Tibial nerve (tissue), 4 donors: Measurements from ENCODE around the gene TMEM14A. TPM values are rescaled to one million over a fixed set of nuclear protein-coding genes. Genes with fewer than 3 reads are reported as not detected.

ENCODE experiments used
- DNase-seq, 2 donors: peaks; one replicate each; pipeline ENCODE4 v3.0.0-alpha.2; 2019; ENCODE audit warnings: low spot score in 2 of 2
- H3K27ac ChIP-seq, 4 donors: fragments of 200-600 bp; sonication (generic) in 3 of 4; one replicate each; pipeline ENCODE4 v1.5.1; 2017 to 2019; ENCODE audit warnings: mild to moderate bottlenecking in 1 of 4
- H3K27me3 ChIP-seq, 2 donors: fragments of 200-600 bp; sonication (generic) in 1 of 2; one replicate each; pipeline versions ENCODE4 v1.5.1 to v1.6.0; 2017 to 2019
- H3K36me3 ChIP-seq, 3 donors: fragments of 200-600 bp; sonication (generic); one replicate each; pipeline ENCODE4 v1.5.1; 2018 to 2019
- H3K4me1 ChIP-seq, 4 donors: fragments of 200-600 bp; sonication (generic) in 3 of 4; one replicate each; pipeline ENCODE4 v1.5.1; 2017 to 2019
- H3K4me3 ChIP-seq, 4 donors: fragments of 200-600 bp; sonication (generic) in 3 of 4; one replicate each; pipeline ENCODE4 v1.5.1; 2017 to 2019; ENCODE audit warnings: mild to moderate bottlenecking in 1 of 4, moderate library complexity in 1 of 4
- H3K9me3 ChIP-seq, 4 donors: fragments of 200-600 bp; sonication (generic) in 3 of 4; one replicate each; pipeline ENCODE4 v1.5.1; 2017 to 2019
- CTCF ChIP-seq, 5 experiments: fragments of 200-600 bp in 3 of 5; fragments of 450-650 bp in 2 of 5; sonication (generic) in 3 of 5; IDR thresholded peaks; one replicate each; pipeline ENCODE4 v1.5.1; 2016 to 2019; ENCODE audit warnings: antibody characterized with exemption in 5 of 5, mild to moderate bottlenecking in 3 of 5, moderate library complexity in 2 of 5
- EP300 ChIP-seq, 2 donors: sonication (generic); formaldehyde crosslinking; IDR thresholded peaks; one replicate each; pipeline ENCODE4 v1.6.1; 2017; ENCODE audit warnings: antibody characterized with exemption in 2 of 2, mild to moderate bottlenecking in 1 of 2
- POLR2A ChIP-seq, 2 donors: fragments of 450-650 bp; IDR thresholded peaks; one replicate each; pipeline ENCODE4 v1.6.1; 2017; ENCODE audit warnings: antibody characterized with exemption in 2 of 2, mild to moderate bottlenecking in 2 of 2, moderate library complexity in 2 of 2
- WGBS, 2 donors: methylation state at CpG; one replicate each; pipeline ENCODE4 v1.1.5; 2018; 5-methylcytosine and 5-hydroxymethylcytosine counted together
- total RNA-seq, 4 donors: library from RNA; depleted of rRNA; stranded (reverse); fragments of >200 nt; gene quantifications; one replicate each; pipeline ENCODE4 v1.1.0, GENCODE V29; 2016

TMEM14A gene
- total RNA-seq, 4 donors from 2014 or later: 14.4 to 39.6 (median 24.3) TPM

DNA sequence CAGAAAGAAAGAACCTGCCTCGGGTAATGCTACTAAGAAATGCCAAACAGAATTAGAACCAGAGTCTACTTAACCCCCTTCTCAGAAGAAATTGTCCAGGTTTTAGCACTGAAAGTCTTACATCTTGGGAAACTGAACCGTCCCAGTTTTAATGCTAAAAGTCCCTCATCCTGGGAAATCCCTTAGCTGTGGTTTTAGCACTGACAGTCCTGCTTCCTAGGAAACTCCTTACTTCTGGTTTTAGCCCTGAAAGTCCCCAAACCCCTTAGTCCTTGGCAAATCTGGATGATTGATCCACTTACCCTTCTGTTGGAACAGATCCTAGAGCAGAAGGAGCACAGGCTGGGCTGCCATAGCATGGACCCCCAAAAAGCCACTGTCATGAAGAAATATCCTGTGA lies 4.8 kb upstream of the TMEM14A start:
- 82 to 87% methylated on average over 2 of the region's 2 CpGs for WGBS, 2 donors
- DNase-seq: no peak
- no peak for TF ChIP-seq CTCF (IDR thresholded peaks at IDR 0.05)
- no peak for TF ChIP-seq POLR2A (IDR thresholded peaks at IDR 0.05)
- TF ChIP-seq EP300 (IDR thresholded peaks at IDR 0.05): no peak
- H3K4me3 ChIP-seq: no peak overlapping the region
- H3K4me1 ChIP-seq: peaks cover 0 to 25% (median 10%) of the 10 kb centered on the region in 4 donors
- no peaks in the 10 kb centered on the region for H3K27me3 ChIP-seq
- no peaks in the 10 kb centered on the region for H3K36me3 ChIP-seq
- no peak overlapping the region for H3K27ac ChIP-seq
- no peaks in the 10 kb centered on the region for H3K9me3 ChIP-seq

GRCh38 chr6:52666523-52666922 lies 4.4 kb upstream of the TMEM14A start:
- H3K4me3 ChIP-seq: no peak overlapping the region
- DNase-seq: no peak
- H3K4me1 ChIP-seq: peaks cover 0 to 28% (median 11%) of the 10 kb centered on the region in 4 donors
- 86 to 98% methylated on average over 2 of the region's 2 CpGs for WGBS, 2 donors
- H3K36me3 ChIP-seq: no peaks in the 10 kb centered on the region
- no peaks in the 10 kb centered on the region for H3K27me3 ChIP-seq
- no peak for TF ChIP-seq CTCF (IDR thresholded peaks at IDR 0.05)
- TF ChIP-seq POLR2A (IDR thresholded peaks at IDR 0.05): no peak
- no peaks in the 10 kb centered on the region for H3K9me3 ChIP-seq
- H3K27ac ChIP-seq: no peak overlapping the region

DNA sequence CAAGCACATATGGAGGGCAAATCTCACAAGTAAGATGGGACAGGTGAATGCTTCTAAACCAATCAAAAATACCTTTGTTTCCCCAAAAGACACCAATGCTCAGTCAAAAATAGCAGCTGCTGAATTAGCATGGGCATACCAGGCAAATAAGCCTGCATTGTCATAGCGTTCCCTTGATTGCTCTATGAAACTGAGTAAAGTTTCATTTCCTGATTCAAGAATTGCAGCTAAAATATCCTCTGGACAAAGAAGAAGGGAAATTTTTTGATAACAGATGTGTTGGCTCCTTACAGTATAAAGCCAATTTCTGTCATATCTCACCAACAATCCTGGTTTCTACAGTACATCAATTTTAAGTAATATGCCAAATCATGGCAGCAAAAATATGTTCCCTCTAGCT lies 3.3 kb upstream of the TMEM14A start:
- H3K36me3 ChIP-seq: no peaks in the 10 kb centered on the region
- H3K27ac ChIP-seq: no peak overlapping the region
- H3K4me1 ChIP-seq: peaks cover 0 to 39% (median 16%) of the 10 kb centered on the region in 4 donors
- DNase-seq: no peak
- H3K27me3 ChIP-seq: no peaks in the 10 kb centered on the region
- WGBS, 2 donors: 54 to 62% methylated on average over 1 of the region's 1 CpG
- no peaks in the 10 kb centered on the region for H3K9me3 ChIP-seq
- TF ChIP-seq POLR2A (IDR thresholded peaks at IDR 0.05) (no peak), CTCF (IDR thresholded peaks at IDR 0.05) (no peak), EP300 (IDR thresholded peaks at IDR 0.05) (no peak)
- H3K4me3 ChIP-seq: no peak overlapping the region

GRCh38 chr6:52671676-52672075 lies 763 bp downstream of the TMEM14A start:
- WGBS, 2 donors: 65% methylated on average over 9 of the region's 9 CpGs
- H3K27ac ChIP-seq: peak overlapping the region in 2 of 4 donors; percentile 69 to 78
- H3K4me3 ChIP-seq: peak overlapping the region; percentile 46 to 78 (median 61)
- H3K9me3 ChIP-seq: no peaks in the 10 kb centered on the region
- peaks cover 0 to 21% (median 11%) of the 10 kb centered on the region in 4 donors for H3K4me1 ChIP-seq
- TF ChIP-seq POLR2A (IDR thresholded peaks at IDR 0.05): no peak
- no peak for TF ChIP-seq CTCF (IDR thresholded peaks at IDR 0.05)
- TF ChIP-seq EP300 (IDR thresholded peaks at IDR 0.05): no peak
- DNase-seq: no peak
- no peaks in the 10 kb centered on the region for H3K27me3 ChIP-seq
- H3K36me3 ChIP-seq: peaks cover 0 to 9% (median 0%) of the 10 kb centered on the region in 3 donors

- DNase-seq: no peak
- H3K27me3 ChIP-seq: no peaks in the 10 kb centered on the region
- H3K27ac ChIP-seq: no peak overlapping the region
- WGBS, 2 donors: 92 to 93% methylated on average over 9 of the region's 9 CpGs
- no peak overlapping the region for H3K4me3 ChIP-seq
- H3K4me1 ChIP-seq: peaks cover 0 to 21% (median 11%) of the 10 kb centered on the region in 4 donors
- no peaks in the 10 kb centered on the region for H3K9me3 ChIP-seq
- TF ChIP-seq CTCF (IDR thresholded peaks at IDR 0.05): no peak
- TF ChIP-seq POLR2A (IDR thresholded peaks at IDR 0.05): no peak
- TF ChIP-seq EP300 (IDR thresholded peaks at IDR 0.05): no peak
- H3K36me3 ChIP-seq: peaks cover 0 to 17% (median 0%) of the 10 kb centered on the region in 3 donors
These were observed 1.6 kb downstream of the TMEM14A start for GRCh38 chr6:52672412-52673025.
